ENCODE data around the gene KCNT1. TPM values are rescaled to one million over a fixed set of nuclear protein-coding genes. Genes with fewer than 3 reads are reported as not detected.

Gene KCNT1
- total RNA-seq, 1 experiment from 2014 or later: not detected

DNA sequence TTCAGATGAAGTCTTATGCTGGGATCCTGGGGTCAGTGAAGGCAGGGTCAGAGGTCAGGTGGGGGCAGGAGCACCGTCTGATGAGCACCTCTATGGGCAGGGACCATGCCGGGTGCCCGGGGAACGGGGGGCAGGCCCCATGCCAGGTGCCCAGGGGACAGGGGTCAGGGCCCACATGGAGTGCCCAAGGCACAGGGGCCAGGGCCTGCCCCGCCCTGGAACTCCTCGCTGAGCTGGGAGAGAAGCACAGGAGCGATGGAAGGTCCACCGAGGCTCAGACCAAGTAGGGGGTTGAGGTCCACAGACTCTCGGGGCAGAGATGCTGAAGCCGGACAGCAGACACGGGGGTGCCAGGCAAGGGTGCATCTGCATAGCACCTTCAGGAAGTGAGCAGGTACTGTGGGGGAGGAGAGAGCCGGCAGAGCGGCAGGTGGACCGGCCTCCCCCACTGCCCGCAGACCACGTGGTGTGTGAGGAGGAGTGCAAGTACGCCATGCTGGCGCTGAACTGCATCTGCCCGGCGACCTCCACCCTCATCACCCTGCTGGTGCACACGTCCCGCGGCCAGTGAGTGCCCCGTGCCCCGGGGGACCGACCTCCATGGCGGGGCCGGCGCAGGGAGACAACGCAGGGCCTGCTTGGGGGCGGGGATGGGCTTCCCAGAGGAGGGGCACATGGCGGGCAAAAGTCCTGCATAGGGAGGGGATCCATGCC lies 67.7 kb downstream of the KCNT1 start:
- no peak overlapping the region for H2AFZ ChIP-seq
- intact Hi-C loops (cut with micrococcal nuclease; ENCODE audit: unreplicated experiment): no loop called here
- H3K9me3 ChIP-seq (ENCODE audit: insufficient read depth, low read depth): no peaks in the 10 kb centered on the region
- no peaks in the 10 kb centered on the region for H3K4me1 ChIP-seq (replicated peaks; ENCODE audit: insufficient read depth)
- no peaks in the 10 kb centered on the region for H3K9me2 ChIP-seq (ENCODE audit: insufficient read depth)
- TF ChIP-seq EZH2 (IDR thresholded peaks at IDR 0.05; ENCODE audit: low read depth) (no peak), CTCF (conservative IDR thresholded peaks at IDR 0.05) (no peak)
- no peak overlapping the region for H3K4me3 ChIP-seq
- no peak overlapping the region for H3K27ac ChIP-seq
- H3K27me3 ChIP-seq (ENCODE audit: insufficient read depth, low read depth): peaks cover 7% of the 10 kb centered on the region
- H3F3A ChIP-seq (ENCODE audit: insufficient read depth, low read depth): no peaks in the 10 kb centered on the region
- no peak overlapping the region for H3K4me2 ChIP-seq
- BruUV-seq (replicated peaks): no TSS peak
- no peaks in the 10 kb centered on the region for H3K79me2 ChIP-seq (ENCODE audit: low read depth)
- no peaks in the 10 kb centered on the region for H4K20me1 ChIP-seq (ENCODE audit: insufficient read depth)
- H3K36me3 ChIP-seq (ENCODE audit: low read depth): no peaks in the 10 kb centered on the region
- POLR2A ChIA-PET (ENCODE audit: unreplicated experiment): no interaction called here
- DNase-seq: no peak
- CTCF ChIA-PET: no interaction called here

DNA sequence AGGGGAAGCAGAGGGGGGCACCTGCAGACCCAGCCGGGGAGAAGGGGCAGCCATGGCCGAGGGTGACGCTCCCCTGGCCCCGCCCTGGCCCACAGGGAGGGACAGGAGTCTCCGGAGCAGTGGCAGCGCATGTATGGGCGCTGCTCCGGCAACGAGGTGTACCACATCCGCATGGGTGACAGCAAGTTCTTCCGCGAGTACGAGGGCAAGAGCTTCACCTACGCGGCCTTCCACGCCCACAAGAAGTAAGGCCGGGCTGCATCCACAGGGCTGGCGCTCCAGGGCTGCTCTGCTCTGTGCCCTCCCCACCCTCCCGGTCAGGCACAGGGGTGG lies 68.2 kb downstream of the KCNT1 start:
- Histone ChIP-seq H3K36me3 (ENCODE audit: low read depth) (no peaks in the 10 kb centered on the region), H3K9me2 (ENCODE audit: insufficient read depth) (no peaks in the 10 kb centered on the region), H3K4me1 (replicated peaks; ENCODE audit: insufficient read depth) (no peaks in the 10 kb centered on the region), H3K4me3 (no peak overlapping the region), H3K27ac (no peak overlapping the region), H2AFZ (no peak overlapping the region), H3K9me3 (ENCODE audit: insufficient read depth, low read depth) (no peaks in the 10 kb centered on the region), H4K20me1 (ENCODE audit: insufficient read depth) (no peaks in the 10 kb centered on the region), H3K4me2 (no peak overlapping the region), H3K79me2 (ENCODE audit: low read depth) (no peaks in the 10 kb centered on the region), H3F3A (ENCODE audit: insufficient read depth, low read depth) (no peaks in the 10 kb centered on the region), H3K27me3 (ENCODE audit: insufficient read depth, low read depth) (peaks cover 2% of the 10 kb centered on the region; the same call in 1 of the 2 replicates)
- intact Hi-C loops (cut with micrococcal nuclease; ENCODE audit: unreplicated experiment): no loop called here
- no TSS peak for BruUV-seq (replicated peaks)
- ChIA-PET CTCF (interaction anchor here (0.7 kb wide), 1 partner anchor 167 kb away, joined by 4 read pairs; no protein-coding TSS in a partner anchor), POLR2A (ENCODE audit: unreplicated experiment) (no interaction called here)
- no peak for TF ChIP-seq EZH2 (IDR thresholded peaks at IDR 0.05; ENCODE audit: low read depth)
- no peak for TF ChIP-seq CTCF (conservative IDR thresholded peaks at IDR 0.05)
- no peak for DNase-seq

DNA sequence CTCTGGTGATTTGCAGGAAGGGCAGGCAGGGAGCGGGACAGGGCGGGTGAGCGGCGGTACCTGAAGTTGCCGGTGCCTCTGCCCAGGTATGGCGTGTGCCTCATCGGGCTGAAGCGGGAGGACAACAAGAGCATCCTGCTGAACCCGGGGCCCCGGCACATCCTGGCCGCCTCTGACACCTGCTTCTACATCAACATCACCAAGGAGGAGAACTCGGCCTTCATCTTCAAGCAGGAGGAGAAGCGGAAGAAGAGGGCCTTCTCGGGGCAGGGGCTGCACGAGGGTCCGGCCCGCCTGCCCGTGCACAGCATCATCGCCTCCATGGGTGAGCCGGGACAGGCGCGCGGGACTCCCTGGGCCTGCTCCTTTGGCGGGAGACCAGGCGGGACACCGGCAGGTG lies 68.8 kb downstream of the KCNT1 start:
- Histone ChIP-seq H3F3A (ENCODE audit: insufficient read depth, low read depth) (no peaks in the 10 kb centered on the region), H3K27ac (no peak overlapping the region), H3K9me2 (ENCODE audit: insufficient read depth) (no peaks in the 10 kb centered on the region), H3K9me3 (ENCODE audit: insufficient read depth, low read depth) (no peaks in the 10 kb centered on the region), H4K20me1 (ENCODE audit: insufficient read depth) (no peaks in the 10 kb centered on the region), H3K4me3 (no peak overlapping the region), H3K4me1 (replicated peaks; ENCODE audit: insufficient read depth) (no peaks in the 10 kb centered on the region), H3K79me2 (ENCODE audit: low read depth) (no peaks in the 10 kb centered on the region), H3K27me3 (ENCODE audit: insufficient read depth, low read depth) (no peaks in the 10 kb centered on the region), H2AFZ (no peak overlapping the region), H3K4me2 (no peak overlapping the region), H3K36me3 (ENCODE audit: low read depth) (no peaks in the 10 kb centered on the region)
- TF ChIP-seq CTCF (conservative IDR thresholded peaks at IDR 0.05): no peak
- TF ChIP-seq EZH2 (IDR thresholded peaks at IDR 0.05; ENCODE audit: low read depth): no peak
- BruUV-seq (replicated peaks): no TSS peak
- CTCF ChIA-PET: interaction anchor here (0.7 kb wide), 1 partner anchor 167 kb away, joined by 4 read pairs; no protein-coding TSS in a partner anchor
- DNase-seq: no peak
- intact Hi-C loops (cut with micrococcal nuclease; ENCODE audit: unreplicated experiment): no loop called here
- POLR2A ChIA-PET (ENCODE audit: unreplicated experiment): no interaction called here
